ENCODE measurements around the gene TMPRSS15. TPM values are rescaled to one million over a fixed set of nuclear protein-coding genes. Genes with fewer than 3 reads are reported as not detected.

TMPRSS15 gene
- total RNA-seq (not detected), polyA plus RNA-seq (under 1 TPM in 1 of 2 donors, not detected in 1; 0.38 TPM)
- long read RNA-seq, donor 1 = 0 reads
- long read RNA-seq, donor 2 = 0 reads
- long read RNA-seq, donor 3 = 0 reads

- no peak for TF ChIP-seq POLR2A (IDR thresholded peaks at IDR 0.05)
- TF ChIP-seq CTCF (IDR thresholded peaks at IDR 0.05) = no peak
- TF ChIP-seq EP300 (IDR thresholded peaks at IDR 0.05) = no peak
- H3K27ac ChIP-seq = no peak within 1 kb of the TSS
- H3K27me3 ChIP-seq = no peaks in the 10 kb centered on the region
- no peaks in the 10 kb centered on the region for H3K9me3 ChIP-seq
- no peaks in the 10 kb centered on the region for H3K4me1 ChIP-seq (ENCODE audit: insufficient read depth)
- intact Hi-C loops (cut with DNase I) = no loop called here
- no peaks in the 10 kb centered on the region for H3K36me3 ChIP-seq
- no peak for DNase-seq
- H3K4me3 ChIP-seq = no peak within 1 kb of the TSS
- WGBS, 3 donors = 40 to 58% (median 48%) methylated on average over 1 of the region's 1 CpG
Measured at GRCh38 chr21:18403735-18404450, at the start of gene TMPRSS15. TSS of gene TMPRSS15 (minus strand) at chr21:18403785. CDS start at chr21:18403622, 163 bp downstream.

- no peaks in the 10 kb centered on the region for H3K4me1 ChIP-seq (ENCODE audit: insufficient read depth)
- no peak overlapping the region for H3K27ac ChIP-seq
- H3K27me3 ChIP-seq = no peaks in the 10 kb centered on the region
- WGBS, 3 donors = 84 to 93% (median 85%) methylated on average over 2 of the region's 2 CpGs
- H3K9me3 ChIP-seq = no peaks in the 10 kb centered on the region
- no peak for DNase-seq
- no peak overlapping the region for H3K4me3 ChIP-seq
- no peak for TF ChIP-seq EP300 (IDR thresholded peaks at IDR 0.05)
- TF ChIP-seq CTCF (IDR thresholded peaks at IDR 0.05) = no peak
- intact Hi-C loops (cut with DNase I) = no loop called here
- no peaks in the 10 kb centered on the region for H3K36me3 ChIP-seq
Measured at GRCh38 chr21:18451670-18452069, 48.1 kb upstream of the TMPRSS15 start.

- no peaks in the 10 kb centered on the region for H3K4me1 ChIP-seq (ENCODE audit: insufficient read depth)
- 57 to 68% (median 61%) methylated on average over 8 of the region's 8 CpGs for WGBS, 3 donors
- no peak for DNase-seq
- TF ChIP-seq EP300 (IDR thresholded peaks at IDR 0.05) = no peak
- no peak for TF ChIP-seq POLR2A (IDR thresholded peaks at IDR 0.05)
- TF ChIP-seq CTCF (IDR thresholded peaks at IDR 0.05) = no peak
- no peak overlapping the region for H3K27ac ChIP-seq
- H3K27me3 ChIP-seq = no peaks in the 10 kb centered on the region
- no peaks in the 10 kb centered on the region for H3K9me3 ChIP-seq
- no peak overlapping the region for H3K4me3 ChIP-seq
- intact Hi-C loops (cut with DNase I) = no loop called here
- no peaks in the 10 kb centered on the region for H3K36me3 ChIP-seq
Measured at GRCh38 chr21:18449605-18450550, 46.3 kb upstream of the TMPRSS15 start.

GRCh38 chr21:18443701-18444100 is 40.1 kb upstream of the TMPRSS15 start:
- Histone ChIP-seq H3K4me1 (ENCODE audit: insufficient read depth) (no peaks in the 10 kb centered on the region), H3K27me3 (no peaks in the 10 kb centered on the region), H3K4me3 (no peak overlapping the region), H3K36me3 (no peaks in the 10 kb centered on the region), H3K9me3 (no peaks in the 10 kb centered on the region), H3K27ac (no peak overlapping the region)
- intact Hi-C loops (cut with DNase I) = no loop called here
- no peak for TF ChIP-seq POLR2A (IDR thresholded peaks at IDR 0.05)
- TF ChIP-seq EP300 (IDR thresholded peaks at IDR 0.05) = no peak
- TF ChIP-seq CTCF (IDR thresholded peaks at IDR 0.05) = no peak
- WGBS, 3 donors = 70 to 84% (median 80%) methylated on average over 6 of the region's 6 CpGs
- DNase-seq = no peak
